ENCODE measurements around the gene CRY2. TPM values are rescaled to one million over a fixed set of nuclear protein-coding genes. Genes with fewer than 3 reads are reported as not detected.
A peak's percentile ranks its signal among the peaks of the same experiment; 100 is the strongest.

The CRY2 gene
- total RNA-seq, 1 donor from 2014 or later, result 44.0 TPM

- Mint-ChIP-seq H3K9me3 (ENCODE audit: unreplicated experiment) (peaks cover 5% of the 10 kb centered on the region), H3K4me1 (ENCODE audit: low read depth, unreplicated experiment) (peaks cover 38% of the 10 kb centered on the region), H3K27me3 (ENCODE audit: unreplicated experiment) (peaks cover 1% of the 10 kb centered on the region), H3K27ac (ENCODE audit: unreplicated experiment) (no peak overlapping the region), H3K36me3 (ENCODE audit: unreplicated experiment) (no peaks in the 10 kb centered on the region), H3K4me3 (ENCODE audit: unreplicated experiment) (no peak overlapping the region)
- no peak for DNase-seq
- TF ChIP-seq CTCF (IDR thresholded peaks at IDR 0.05; ENCODE audit: partially characterized antibody, unreplicated experiment), result no peak
Measured at GRCh38 chr11:45876401-45876800, 29.1 kb downstream of the CRY2 start.

- DNase-seq, result no peak
- Mint-ChIP-seq H3K27ac (ENCODE audit: unreplicated experiment) (no peak overlapping the region), H3K4me1 (ENCODE audit: low read depth, unreplicated experiment) (peaks cover 41% of the 10 kb centered on the region), H3K4me3 (ENCODE audit: unreplicated experiment) (no peak overlapping the region), H3K9me3 (ENCODE audit: unreplicated experiment) (peaks cover 7% of the 10 kb centered on the region), H3K36me3 (ENCODE audit: unreplicated experiment) (no peaks in the 10 kb centered on the region), H3K27me3 (ENCODE audit: unreplicated experiment) (peaks cover 1% of the 10 kb centered on the region)
- TF ChIP-seq CTCF (IDR thresholded peaks at IDR 0.05; ENCODE audit: partially characterized antibody, unreplicated experiment), result no peak
Measured at GRCh38 chr11:45877221-45877620, 29.9 kb downstream of the CRY2 start.

DNA sequence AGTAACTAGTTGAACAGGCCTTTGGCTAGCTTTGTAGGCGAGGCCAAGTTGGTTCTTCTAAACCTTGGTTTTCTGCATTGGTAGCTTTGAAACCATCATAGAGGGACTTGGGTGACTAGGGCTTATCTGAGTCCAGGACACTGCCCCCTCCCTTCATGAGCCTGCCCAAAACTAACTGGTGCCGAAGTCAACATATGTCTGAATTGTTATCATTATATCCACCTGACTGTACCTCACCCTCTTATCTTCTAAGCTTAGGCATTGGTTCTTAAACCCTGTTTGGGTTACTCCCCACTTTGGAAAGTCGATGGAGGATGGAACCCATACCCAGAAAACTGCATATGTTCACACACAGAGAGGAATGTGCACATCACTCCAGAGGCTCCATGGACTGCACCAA, 30.6 kb downstream of the CRY2 start:
- Mint-ChIP-seq H3K36me3 (ENCODE audit: unreplicated experiment) (no peaks in the 10 kb centered on the region), H3K27ac (ENCODE audit: unreplicated experiment) (no peak overlapping the region), H3K9me3 (ENCODE audit: unreplicated experiment) (peaks cover 10% of the 10 kb centered on the region), H3K27me3 (ENCODE audit: unreplicated experiment) (peaks cover 4% of the 10 kb centered on the region), H3K4me1 (ENCODE audit: low read depth, unreplicated experiment) (peaks cover 43% of the 10 kb centered on the region), H3K4me3 (ENCODE audit: unreplicated experiment) (no peak overlapping the region)
- no peak for DNase-seq
- TF ChIP-seq CTCF (IDR thresholded peaks at IDR 0.05; ENCODE audit: partially characterized antibody, unreplicated experiment), result no peak

DNA sequence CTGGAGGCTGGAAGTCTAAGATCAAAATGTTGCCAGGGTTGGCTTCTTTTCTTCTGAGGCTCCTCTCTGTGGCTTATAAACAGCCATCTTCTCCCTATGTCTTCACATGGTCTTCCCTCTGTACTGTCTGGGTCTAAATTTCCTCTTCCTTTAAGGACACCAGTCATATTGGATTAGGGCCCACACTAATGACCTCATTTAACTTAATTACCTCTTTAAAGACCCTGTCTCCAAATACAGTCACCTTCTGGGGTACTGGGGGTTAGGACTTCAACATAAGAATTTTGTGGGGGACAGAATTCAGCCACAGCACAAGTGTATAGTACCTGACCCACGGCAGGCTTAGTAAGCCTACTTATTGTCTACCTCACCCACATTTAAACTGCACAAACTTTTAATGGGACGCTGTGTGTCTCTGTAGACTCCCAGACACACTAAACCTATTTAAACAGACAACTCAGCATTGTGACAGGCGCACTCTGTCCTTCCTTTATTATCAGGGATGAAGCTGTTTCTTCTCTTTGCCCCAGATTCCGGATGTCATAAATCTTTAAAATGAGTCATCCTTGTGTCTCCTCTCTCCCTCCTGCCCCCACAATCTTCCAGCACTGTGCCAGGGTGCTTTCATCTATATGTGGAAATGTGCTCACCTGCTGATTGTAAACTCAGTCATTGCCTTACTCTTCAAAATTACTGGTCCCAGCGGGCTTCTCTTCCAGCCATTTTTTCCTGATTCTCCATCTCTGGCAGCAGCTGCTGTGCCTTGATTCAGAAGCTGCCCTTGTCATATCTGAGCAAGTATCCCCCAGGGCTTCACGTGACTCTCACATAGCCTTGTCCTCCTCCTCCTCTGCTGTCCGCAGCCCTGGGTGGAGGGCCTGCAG, 32.8 kb downstream of the CRY2 start:
- TF ChIP-seq CTCF (IDR thresholded peaks at IDR 0.05; ENCODE audit: partially characterized antibody, unreplicated experiment), result no peak
- H3K4me1 Mint-ChIP-seq (ENCODE audit: low read depth, unreplicated experiment), result peaks cover 41% of the 10 kb centered on the region
- peaks cover 19% of the 10 kb centered on the region for H3K9me3 Mint-ChIP-seq (ENCODE audit: unreplicated experiment)
- peaks cover 11% of the 10 kb centered on the region for H3K27me3 Mint-ChIP-seq (ENCODE audit: unreplicated experiment)
- peak overlapping the region; percentile 72 for H3K4me3 Mint-ChIP-seq (ENCODE audit: unreplicated experiment)
- DNase-seq, result peak; percentile 43
- no peaks in the 10 kb centered on the region for H3K36me3 Mint-ChIP-seq (ENCODE audit: unreplicated experiment)
- H3K27ac Mint-ChIP-seq (ENCODE audit: unreplicated experiment), result peak overlapping the region; percentile 92
